ENCODE results near the gene VPS72. TPM values are rescaled to one million over a fixed set of nuclear protein-coding genes. Genes with fewer than 3 reads are reported as not detected.

The VPS72 gene
- total and polyA plus RNA-seq, 2 of the 13 experiments (the other 11 are each of a cell fraction or from before 2014, with no cell fraction given) = 33.7 to 34.5 TPM

- 0 out of 2 replicates have a peak, but pooled peaks have one; percentile 15 for TF ChIP-seq HES4 (CRISPR knock-in tag; IDR thresholded peaks at IDR 0.05; ENCODE audit: borderline replicate concordance)
- peak; percentile 75 for TF ChIP-seq HDAC2 (CRISPR knock-in tag; IDR thresholded peaks at IDR 0.05)
- TF ChIP-seq, protein P1, sequence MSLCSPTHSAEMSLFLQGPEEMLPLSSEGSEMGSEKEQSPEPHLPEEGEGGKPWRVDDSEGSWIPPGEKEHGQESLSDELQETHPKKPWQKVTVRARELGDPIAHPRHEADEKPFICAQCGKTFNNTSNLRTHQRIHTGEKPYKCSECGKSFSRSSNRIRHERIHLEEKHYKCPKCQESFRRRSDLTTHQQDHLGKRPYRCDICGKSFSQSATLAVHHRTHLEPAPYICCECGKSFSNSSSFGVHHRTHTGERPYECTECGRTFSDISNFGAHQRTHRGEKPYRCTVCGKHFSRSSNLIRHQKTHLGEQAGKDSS (CRISPR knock-in tag; IDR thresholded peaks at IDR 0.05; ENCODE audit: borderline replicate concordance, low read depth) = no peak
- TF ChIP-seq STAT5B (CRISPR knock-in tag; IDR thresholded peaks at IDR 0.05) = peak; percentile 90; the same call in 1 of the 2 replicates
- peak; percentile 40; the same call in 1 of the 2 replicates for TF ChIP-seq PCBP1 (IDR thresholded peaks at IDR 0.05; ENCODE audit: borderline replicate concordance, low read depth, low read length)
- TF ChIP-seq ZFX (CRISPR knock-in tag; IDR thresholded peaks at IDR 0.05; ENCODE audit: low read depth) = peak; percentile 90
- TF ChIP-seq ATF4 (CRISPR knock-in tag; IDR thresholded peaks at IDR 0.05) = peak in 1 of 2 experiments; percentile 40; a peak in 1 of 4 replicates
- TF ChIP-seq TFDP2 (CRISPR knock-in tag; IDR thresholded peaks at IDR 0.05) = peak; percentile 63
- TF ChIP-seq MED1 (CRISPR knock-in tag; IDR thresholded peaks at IDR 0.05) = peak; percentile 84
- TF ChIP-seq ZNF646 (CRISPR knock-in tag; IDR thresholded peaks at IDR 0.05) = peak; percentile 43; the same call in 1 of the 2 replicates
- TF ChIP-seq KMT2B (CRISPR knock-in tag; IDR thresholded peaks at IDR 0.05) = peak; percentile 93
- peak; percentile 45; the same call in 1 of the 2 replicates for TF ChIP-seq ZNF256 (CRISPR knock-in tag; conservative IDR thresholded peaks at IDR 0.05)
- TF ChIP-seq ZNF317 (CRISPR knock-in tag; IDR thresholded peaks at IDR 0.05) = 0 out of 2 replicates have a peak, but pooled peaks have one; percentile 15
- TF ChIP-seq ZNF768 (CRISPR knock-in tag; IDR thresholded peaks at IDR 0.05) = peak; percentile 61; the same call in 1 of the 2 replicates
- TF ChIP-seq CAMTA2 (CRISPR knock-in tag; IDR thresholded peaks at IDR 0.05; ENCODE audit: borderline replicate concordance) = no peak
- peak in 1 of 2 experiments; percentile 96; a peak in 2 of 4 replicates for TF ChIP-seq KLF16 (CRISPR knock-in tag; IDR thresholded peaks at IDR 0.05)
- TF ChIP-seq SALL1 (CRISPR knock-in tag; IDR thresholded peaks at IDR 0.05) = peak; percentile 86
- 0 out of 2 replicates have a peak, but pooled peaks have one; percentile 33 for TF ChIP-seq ATF3 (CRISPR knock-in tag; IDR thresholded peaks at IDR 0.05)
- TF ChIP-seq IRX3 (CRISPR knock-in tag; IDR thresholded peaks at IDR 0.05; ENCODE audit: borderline replicate concordance, low read depth) = no peak
Measured at GRCh38 chr1:151189637-151190445, at the start of gene VPS72 (continued).

Measured in HepG2 (cell line).